Measurements from ENCODE around the gene TMEM9. TPM values are rescaled to one million over a fixed set of nuclear protein-coding genes. Genes with fewer than 3 reads are reported as not detected.

The TMEM9 gene
- total RNA-seq, 4 donors from 2014 or later, result 88.9 to 190 (median 133) TPM

DNA sequence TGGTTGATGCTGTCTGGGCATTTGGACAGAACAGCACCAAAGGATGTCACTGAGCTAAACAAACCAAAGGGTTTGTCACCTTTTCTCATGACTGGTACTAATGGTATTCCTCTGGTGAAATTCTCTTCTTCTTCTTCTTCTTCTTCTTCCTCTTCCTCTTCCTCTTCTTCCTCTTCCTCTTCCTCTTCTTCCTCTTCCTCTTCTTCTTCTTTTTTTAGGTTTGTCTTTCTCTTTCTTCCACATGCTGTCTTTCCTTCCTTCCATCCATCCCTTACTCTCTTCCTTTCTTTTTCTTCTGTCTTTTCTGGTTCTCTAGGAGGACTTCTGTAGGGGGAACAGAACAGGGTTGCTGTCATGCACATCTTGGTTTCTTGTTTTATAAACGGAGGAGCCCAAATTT, 27.0 kb upstream of the TMEM9 start:
- Histone ChIP-seq H3K27me3 (no peaks in the 10 kb centered on the region), H3K27ac (no peak overlapping the region), H3K36me3 (no peaks in the 10 kb centered on the region), H3K4me1 (peaks cover 0 to 8% of the 10 kb centered on the region in 2 donors), H3K4me3 (replicated peaks in 1 of 3) (no peak overlapping the region), H3K9me3 (no peaks in the 10 kb centered on the region)
- TF ChIP-seq, protein P1, sequence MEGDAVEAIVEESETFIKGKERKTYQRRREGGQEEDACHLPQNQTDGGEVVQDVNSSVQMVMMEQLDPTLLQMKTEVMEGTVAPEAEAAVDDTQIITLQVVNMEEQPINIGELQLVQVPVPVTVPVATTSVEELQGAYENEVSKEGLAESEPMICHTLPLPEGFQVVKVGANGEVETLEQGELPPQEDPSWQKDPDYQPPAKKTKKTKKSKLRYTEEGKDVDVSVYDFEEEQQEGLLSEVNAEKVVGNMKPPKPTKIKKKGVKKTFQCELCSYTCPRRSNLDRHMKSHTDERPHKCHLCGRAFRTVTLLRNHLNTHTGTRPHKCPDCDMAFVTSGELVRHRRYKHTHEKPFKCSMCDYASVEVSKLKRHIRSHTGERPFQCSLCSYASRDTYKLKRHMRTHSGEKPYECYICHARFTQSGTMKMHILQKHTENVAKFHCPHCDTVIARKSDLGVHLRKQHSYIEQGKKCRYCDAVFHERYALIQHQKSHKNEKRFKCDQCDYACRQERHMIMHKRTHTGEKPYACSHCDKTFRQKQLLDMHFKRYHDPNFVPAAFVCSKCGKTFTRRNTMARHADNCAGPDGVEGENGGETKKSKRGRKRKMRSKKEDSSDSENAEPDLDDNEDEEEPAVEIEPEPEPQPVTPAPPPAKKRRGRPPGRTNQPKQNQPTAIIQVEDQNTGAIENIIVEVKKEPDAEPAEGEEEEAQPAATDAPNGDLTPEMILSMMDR (IDR thresholded peaks at IDR 0.05), result no peak
- no peak for TF ChIP-seq POLR2A (IDR thresholded peaks at IDR 0.05)
- intact Hi-C loops (cut with DNase I), result loop anchor here (5.0 kb wide), 1 partner anchor 34 kb away; no protein-coding TSS in a partner anchor
- WGBS, 2 donors, result 81 to 86% methylated on average over 1 of the region's 1 CpG
- no peak for DNase-seq

DNA sequence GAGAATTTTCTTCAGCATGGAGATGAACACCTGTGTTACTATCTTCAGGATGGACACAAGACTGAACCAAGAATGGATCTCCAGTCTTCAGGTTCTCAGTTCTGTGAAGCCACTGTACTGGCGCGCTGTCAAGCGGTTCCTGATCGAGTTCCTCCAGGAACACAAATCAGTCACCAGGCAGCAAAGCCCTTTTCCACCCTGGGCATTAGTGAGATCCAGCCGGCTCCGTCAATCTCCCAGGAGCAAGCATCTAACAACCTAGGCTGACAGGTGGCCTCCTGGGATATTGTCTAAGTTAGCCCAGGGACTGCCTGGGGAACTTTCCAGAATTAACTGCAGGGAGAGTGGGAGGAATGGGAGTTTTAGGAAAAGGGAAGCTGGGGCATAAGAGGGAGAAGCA, 26.6 kb upstream of the TMEM9 start:
- intact Hi-C loops (cut with DNase I), result loop anchor here (5.0 kb wide), 1 partner anchor 34 kb away; no protein-coding TSS in a partner anchor
- no peaks in the 10 kb centered on the region for H3K9me3 ChIP-seq
- H3K27me3 ChIP-seq, result no peaks in the 10 kb centered on the region
- H3K4me1 ChIP-seq, result peaks cover 0 to 8% of the 10 kb centered on the region in 2 donors
- TF ChIP-seq POLR2A (IDR thresholded peaks at IDR 0.05), result no peak
- TF ChIP-seq, protein P1 (IDR thresholded peaks at IDR 0.05), result no peak
- no peaks in the 10 kb centered on the region for H3K36me3 ChIP-seq
- no peak overlapping the region for H3K27ac ChIP-seq
- DNase-seq, result no peak
- H3K4me3 ChIP-seq (replicated peaks in 1 of 3), result no peak overlapping the region
- WGBS, 2 donors, result 79 to 81% methylated on average over 6 of the region's 6 CpGs

- no peak for TF ChIP-seq POLR2A (IDR thresholded peaks at IDR 0.05)
- TF ChIP-seq, protein P1 (IDR thresholded peaks at IDR 0.05), result no peak
- DNase-seq, result no peak
- Histone ChIP-seq H3K4me3 (replicated peaks in 1 of 3) (no peak overlapping the region), H3K36me3 (no peaks in the 10 kb centered on the region), H3K27me3 (no peaks in the 10 kb centered on the region), H3K27ac (no peak overlapping the region), H3K4me1 (peaks cover 0 to 8% of the 10 kb centered on the region in 2 donors), H3K9me3 (no peaks in the 10 kb centered on the region)
- WGBS, 2 donors, result 72 to 88% methylated on average over 1 of the region's 1 CpG
- intact Hi-C loops (cut with DNase I), result loop anchor here (5.0 kb wide), 1 partner anchor 33 kb away; no protein-coding TSS in a partner anchor
Observed at GRCh38 chr1:201180141-201180540, 25.9 kb upstream of the TMEM9 start.

- WGBS, 2 donors, result 58 to 78% methylated on average over 3 of the region's 3 CpGs
- H3K27me3 ChIP-seq, result no peaks in the 10 kb centered on the region
- no peaks in the 10 kb centered on the region for H3K36me3 ChIP-seq
Observed at GRCh38 chr1:201178718-201179117, 24.4 kb upstream of the TMEM9 start.

DNA sequence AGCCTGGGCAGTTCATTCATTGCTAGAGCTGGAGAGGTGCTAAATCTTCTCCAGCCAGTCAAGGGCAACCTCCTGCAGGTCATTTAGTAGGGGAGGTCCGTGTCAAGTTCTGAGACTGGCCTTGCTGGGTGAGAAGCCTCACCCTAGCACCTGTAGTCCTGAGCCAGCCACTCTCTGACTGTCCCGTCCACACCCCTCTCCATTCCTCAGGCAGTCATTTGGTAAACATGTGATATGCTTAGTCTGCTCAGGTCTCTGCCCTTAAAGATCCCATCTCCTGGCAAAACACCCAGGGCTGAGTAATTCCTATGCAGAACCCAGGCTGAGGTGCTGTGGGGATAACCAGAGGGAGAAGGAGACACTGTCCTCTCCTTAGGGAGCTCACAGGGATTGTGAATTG, 22.7 kb upstream of the TMEM9 start:
- 64 to 71% methylated on average over 2 of the region's 2 CpGs for WGBS, 2 donors
- no peaks in the 10 kb centered on the region for H3K36me3 ChIP-seq
- TF ChIP-seq POLR2A (IDR thresholded peaks at IDR 0.05), result no peak
- TF ChIP-seq, protein P1 (IDR thresholded peaks at IDR 0.05), result no peak
- H3K27me3 ChIP-seq, result no peaks in the 10 kb centered on the region
- no peaks in the 10 kb centered on the region for H3K4me1 ChIP-seq
- intact Hi-C loops (cut with DNase I), result no loop called here
- no peak for DNase-seq
- H3K9me3 ChIP-seq, result no peaks in the 10 kb centered on the region
- H3K4me3 ChIP-seq (replicated peaks in 1 of 3), result no peak overlapping the region
- H3K27ac ChIP-seq, result no peak overlapping the region

More at GRCh38 chr1:201178718-201179117, 24.4 kb upstream of the TMEM9 start:
- H3K9me3 ChIP-seq, result no peaks in the 10 kb centered on the region
- intact Hi-C loops (cut with DNase I), result no loop called here
- no peaks in the 10 kb centered on the region for H3K4me1 ChIP-seq
- TF ChIP-seq, protein P1 (IDR thresholded peaks at IDR 0.05), result no peak
- no peak for TF ChIP-seq POLR2A (IDR thresholded peaks at IDR 0.05)
- H3K27ac ChIP-seq, result no peak overlapping the region
- no peak overlapping the region for H3K4me3 ChIP-seq (replicated peaks in 1 of 3)
- DNase-seq, result no peak
